ENCODE data around the gene DMBX1.

GRCh38 chr1:46517010-46517600 is 27.5 kb downstream of the DMBX1 start:
- TF ChIP-seq, protein P1, sequence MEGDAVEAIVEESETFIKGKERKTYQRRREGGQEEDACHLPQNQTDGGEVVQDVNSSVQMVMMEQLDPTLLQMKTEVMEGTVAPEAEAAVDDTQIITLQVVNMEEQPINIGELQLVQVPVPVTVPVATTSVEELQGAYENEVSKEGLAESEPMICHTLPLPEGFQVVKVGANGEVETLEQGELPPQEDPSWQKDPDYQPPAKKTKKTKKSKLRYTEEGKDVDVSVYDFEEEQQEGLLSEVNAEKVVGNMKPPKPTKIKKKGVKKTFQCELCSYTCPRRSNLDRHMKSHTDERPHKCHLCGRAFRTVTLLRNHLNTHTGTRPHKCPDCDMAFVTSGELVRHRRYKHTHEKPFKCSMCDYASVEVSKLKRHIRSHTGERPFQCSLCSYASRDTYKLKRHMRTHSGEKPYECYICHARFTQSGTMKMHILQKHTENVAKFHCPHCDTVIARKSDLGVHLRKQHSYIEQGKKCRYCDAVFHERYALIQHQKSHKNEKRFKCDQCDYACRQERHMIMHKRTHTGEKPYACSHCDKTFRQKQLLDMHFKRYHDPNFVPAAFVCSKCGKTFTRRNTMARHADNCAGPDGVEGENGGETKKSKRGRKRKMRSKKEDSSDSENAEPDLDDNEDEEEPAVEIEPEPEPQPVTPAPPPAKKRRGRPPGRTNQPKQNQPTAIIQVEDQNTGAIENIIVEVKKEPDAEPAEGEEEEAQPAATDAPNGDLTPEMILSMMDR (IDR thresholded peaks at IDR 0.05): no peak
- TF ChIP-seq POLR2A (IDR thresholded peaks at IDR 0.05): no peak
